Fibroblast of lung (primary cell): ENCODE results near the gene LZTR1. TPM values are rescaled to one million over a fixed set of nuclear protein-coding genes. Genes with fewer than 3 reads are reported as not detected.
"Not testable (repeated sequence)": the region's sequence is repeated elsewhere in the genome, so short reads cannot be mapped to it uniquely, and the experiment has no call there.

Experiments
- DNase-seq, 2 donors: peaks; one replicate each; pipeline versions ENCODE4 v3.0.0 to v3.0.0-alpha.2; 2010; ENCODE audit warnings: low read depth in 2 of 2
- H2AFZ ChIP-seq: 2 replicates; pipeline ENCODE4 v1.5.1; 2012; ENCODE audit warnings: low read length, control low read depth, inconsistent platforms
- H3K27ac ChIP-seq: 2 replicates; pipeline ENCODE4 v1.5.1; 2011; ENCODE audit warnings: low read length, control low read depth; ENCODE audit not compliant: insufficient read depth
- H3K27me3 ChIP-seq: 2 replicates; pipeline ENCODE4 v1.5.1; 2011; ENCODE audit warnings: mild to moderate bottlenecking, low read length; ENCODE audit not compliant: control insufficient read depth, insufficient read depth
- H3K36me3 ChIP-seq: 2 replicates; pipeline ENCODE4 v1.5.1; 2011; ENCODE audit warnings: low read length; ENCODE audit not compliant: control insufficient read depth, insufficient read depth
- H3K4me1 ChIP-seq: 2 replicates; pipeline ENCODE4 v1.5.1; 2011; ENCODE audit warnings: low read length; ENCODE audit not compliant: control insufficient read depth, insufficient read depth; ENCODE audit errors: extremely low read depth
- H3K4me2 ChIP-seq: 2 replicates; pipeline ENCODE4 v1.5.1; 2011; ENCODE audit warnings: low read length, control low read depth; ENCODE audit not compliant: insufficient read depth; ENCODE audit errors: extremely low read depth
- H3K4me3 ChIP-seq, 4 experiments: fragments of 200-600 bp in 1 of 4; sonication (generic) in 1 of 4; replicated peaks in 1 of 4; 2 replicates each; pipeline ENCODE4 v1.5.1; 2011 to 2016; ENCODE audit warnings: low read length in 4 of 4, low read depth in 3 of 4, mild to moderate bottlenecking in 3 of 4, control low read depth in 2 of 4, inconsistent platforms in 1 of 4, mixed read lengths in 1 of 4; ENCODE audit not compliant: insufficient read depth in 1 of 4; ENCODE audit errors: control extremely low read depth in 1 of 4
- H3K79me2 ChIP-seq: 2 replicates; pipeline ENCODE4 v1.5.1; 2012; ENCODE audit warnings: mild to moderate bottlenecking, low read length, inconsistent platforms; ENCODE audit not compliant: control insufficient read depth, insufficient read depth
- H3K9ac ChIP-seq: 2 replicates; pipeline ENCODE4 v1.5.1; 2011; ENCODE audit warnings: mild to moderate bottlenecking, low read length, control low read depth; ENCODE audit not compliant: insufficient read depth
- H3K9me3 ChIP-seq: 2 replicates; pipeline ENCODE4 v1.5.1; 2012; ENCODE audit warnings: low read depth, low read length; ENCODE audit not compliant: control insufficient read depth, insufficient read depth
- H4K20me1 ChIP-seq: 2 replicates; pipeline ENCODE4 v1.5.1; 2011; ENCODE audit warnings: low read length; ENCODE audit not compliant: control insufficient read depth, insufficient read depth; ENCODE audit errors: extremely low read depth
- CTCF ChIP-seq, 2 donors: IDR thresholded peaks in 1 of 2; conservative IDR thresholded peaks in 1 of 2; 1 replicate in 1 of 2; 2 replicates in 1 of 2; pipeline ENCODE4 v1.5.1; 2011 to 2012; ENCODE audit warnings: low read length in 2 of 2, control low read depth in 1 of 2, inconsistent platforms in 1 of 2, low read depth in 1 of 2, mild to moderate bottlenecking in 1 of 2
- EZH2 ChIP-seq: IDR thresholded peaks from 2 replicates; pipeline ENCODE4 v1.5.1; 2012; ENCODE audit warnings: low read length, control low read depth, mild to moderate bottlenecking; ENCODE audit errors: missing control alignments
- polyA plus RNA-seq, 2 donors: library from polyadenylated mRNA; depleted of rRNA in 1 of 2; stranded (reverse) in 1 of 2; unstranded in 1 of 2; fragments of >200 nt; gene quantifications; 2 replicates each; pipeline ENCODE4 v1.2.1, GENCODE V29; 2011 to 2012; ENCODE audit warnings: missing spikeins in 1 of 2
- total RNA-seq: library from RNA; depleted of rRNA; stranded (reverse); fragments of >200 nt; gene quantifications from 2 replicates; pipeline ENCODE4 v1.2.1, GENCODE V29; 2014

LZTR1 gene
- total and polyA plus RNA-seq, 2 donors (not counting 1 experiment from before 2014, with no cell fraction given) = 27.4 to 75.8 TPM

GRCh38 chr22:21034989-21035388 is 52.9 kb downstream of the LZTR1 start:
- H3K9ac ChIP-seq = no peak overlapping the region
- no peak overlapping the region for H3K27ac ChIP-seq
- DNase-seq = no peak
- peaks cover 17% of the 10 kb centered on the region for H3K27me3 ChIP-seq
- no peaks in the 10 kb centered on the region for H3K36me3 ChIP-seq
- no peak overlapping the region for H2AFZ ChIP-seq
- no peak for TF ChIP-seq CTCF (conservative IDR thresholded peaks at IDR 0.05 in 1 of 2, IDR thresholded peaks at IDR 0.05 in 1 of 2; ENCODE audit: low read depth in 1 of 2, low read length in 2 of 2)
- no peak for TF ChIP-seq EZH2
- H3K9me3 ChIP-seq = no peaks in the 10 kb centered on the region
- H3K4me1 ChIP-seq = peaks cover 10% of the 10 kb centered on the region
- H3K79me2 ChIP-seq = no peaks in the 10 kb centered on the region
- H3K4me2 ChIP-seq = no peak overlapping the region
- H3K4me3 ChIP-seq = no peak overlapping the region
- H4K20me1 ChIP-seq = no peaks in the 10 kb centered on the region

GRCh38 chr22:21038405-21038804 is 56.3 kb downstream of the LZTR1 start:
- Histone ChIP-seq H3K4me2 (no peak overlapping the region), H3K4me3 (no peak overlapping the region), H2AFZ (no peak overlapping the region), H3K36me3 (no peaks in the 10 kb centered on the region), H3K27ac (peak overlapping the region; percentile 72), H3K27me3 (no peaks in the 10 kb centered on the region), H3K79me2 (no peaks in the 10 kb centered on the region), H3K9me3 (no peaks in the 10 kb centered on the region), H3K4me1 (peaks cover 17% of the 10 kb centered on the region), H3K9ac (no peak overlapping the region), H4K20me1 (no peaks in the 10 kb centered on the region)
- peak; percentile 41 to 53 for DNase-seq
- no peak for TF ChIP-seq EZH2

- not testable (repeated sequence) for H2AFZ ChIP-seq, H3K36me3 ChIP-seq, H4K20me1 ChIP-seq, H3K27me3 ChIP-seq, H3K4me3 ChIP-seq, H3K27ac ChIP-seq, H3K79me2 ChIP-seq, DNase-seq, H3K9ac ChIP-seq, H3K4me2 ChIP-seq, H3K9me3 ChIP-seq
- H3K4me1 ChIP-seq = peaks cover 25% of the 10 kb centered on the region
Observed at GRCh38 chr22:21039158-21039557, 57.1 kb downstream of the LZTR1 start.

- H3K27me3 ChIP-seq = no peaks in the 10 kb centered on the region
- no peaks in the 10 kb centered on the region for H3K9me3 ChIP-seq
- no peak overlapping the region for H3K27ac ChIP-seq
- peak; percentile 34 to 68 for DNase-seq
- no peaks in the 10 kb centered on the region for H4K20me1 ChIP-seq
- no peaks in the 10 kb centered on the region for H3K36me3 ChIP-seq
- no peak overlapping the region for H3K9ac ChIP-seq
- H3K79me2 ChIP-seq = no peaks in the 10 kb centered on the region
- peaks cover 41% of the 10 kb centered on the region for H3K4me1 ChIP-seq
- TF ChIP-seq EZH2 (no peak), CTCF (conservative IDR thresholded peaks at IDR 0.05 in 1 of 2, IDR thresholded peaks at IDR 0.05 in 1 of 2; ENCODE audit: low read depth in 1 of 2, low read length in 2 of 2) (no peak)
- H2AFZ ChIP-seq = no peak overlapping the region
- H3K4me2 ChIP-seq = no peak overlapping the region
- no peak overlapping the region for H3K4me3 ChIP-seq
Observed at GRCh38 chr22:21041937-21042336, 59.8 kb downstream of the LZTR1 start.
